Cerebellar cortex (tissue), 1 donor: ENCODE data around the gene LRRC10B.

ENCODE experiments used
- DNase-seq: peaks from one replicate; pipeline ENCODE4 v3.0.0-alpha.2; 2015; ENCODE audit warnings: low spot score

The LRRC10B gene

GRCh38 chr11:61509043-61510029 is 787 bp downstream of the LRRC10B start:
- peak; percentile 61 for DNase-seq

- no peak for DNase-seq
Observed at GRCh38 chr11:61510166-61510919, 1.8 kb downstream of the LRRC10B start.

GRCh38 chr11:61510974-61511373 is 2.4 kb downstream of the LRRC10B start:
- no peak for DNase-seq

DNA sequence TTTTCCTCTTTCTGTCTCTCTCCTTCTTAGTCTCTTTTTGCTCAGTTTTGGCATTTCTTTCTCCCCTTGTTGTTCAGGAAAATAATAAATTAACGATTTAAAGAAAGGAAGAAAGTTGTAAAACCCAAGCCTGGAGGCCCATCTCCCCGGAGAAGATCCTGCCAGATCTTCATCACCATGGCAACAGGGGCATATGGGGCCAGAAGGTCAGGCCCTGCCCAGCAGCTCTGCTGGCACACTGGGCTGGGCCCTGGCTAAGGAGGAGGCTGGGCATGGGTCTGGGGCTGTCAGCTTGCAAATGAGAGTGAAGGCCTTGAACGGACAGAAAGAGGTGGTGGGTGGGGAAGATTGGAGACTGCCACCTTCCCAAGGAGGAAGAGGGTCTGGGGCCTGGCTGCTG is 2.8 kb downstream of the LRRC10B start:
- no peak for DNase-seq

DNA sequence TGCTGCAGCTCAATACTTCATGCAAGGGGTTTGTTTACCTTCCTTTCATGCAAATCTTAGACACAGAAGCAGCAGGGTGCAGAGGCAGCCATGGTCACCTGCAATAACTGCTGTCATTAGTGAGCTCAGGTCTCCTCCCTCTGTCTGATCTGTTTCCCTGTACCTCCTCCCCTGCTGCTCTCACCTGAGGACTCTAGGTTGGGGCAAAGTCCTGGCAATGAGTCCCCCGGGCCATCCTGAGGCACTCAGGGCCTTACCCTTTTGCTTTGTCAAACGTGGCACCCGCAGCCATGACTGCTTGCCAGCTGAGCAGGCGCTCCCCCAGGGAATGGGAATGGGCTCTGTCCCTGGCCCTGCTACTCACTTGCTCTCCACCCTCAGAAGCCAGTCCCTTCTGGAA is 3.9 kb downstream of the LRRC10B start:
- DNase-seq, result no peak

- DNase-seq, result no peak
Observed at GRCh38 chr11:61513143-61513765, 4.7 kb downstream of the LRRC10B start.

DNA sequence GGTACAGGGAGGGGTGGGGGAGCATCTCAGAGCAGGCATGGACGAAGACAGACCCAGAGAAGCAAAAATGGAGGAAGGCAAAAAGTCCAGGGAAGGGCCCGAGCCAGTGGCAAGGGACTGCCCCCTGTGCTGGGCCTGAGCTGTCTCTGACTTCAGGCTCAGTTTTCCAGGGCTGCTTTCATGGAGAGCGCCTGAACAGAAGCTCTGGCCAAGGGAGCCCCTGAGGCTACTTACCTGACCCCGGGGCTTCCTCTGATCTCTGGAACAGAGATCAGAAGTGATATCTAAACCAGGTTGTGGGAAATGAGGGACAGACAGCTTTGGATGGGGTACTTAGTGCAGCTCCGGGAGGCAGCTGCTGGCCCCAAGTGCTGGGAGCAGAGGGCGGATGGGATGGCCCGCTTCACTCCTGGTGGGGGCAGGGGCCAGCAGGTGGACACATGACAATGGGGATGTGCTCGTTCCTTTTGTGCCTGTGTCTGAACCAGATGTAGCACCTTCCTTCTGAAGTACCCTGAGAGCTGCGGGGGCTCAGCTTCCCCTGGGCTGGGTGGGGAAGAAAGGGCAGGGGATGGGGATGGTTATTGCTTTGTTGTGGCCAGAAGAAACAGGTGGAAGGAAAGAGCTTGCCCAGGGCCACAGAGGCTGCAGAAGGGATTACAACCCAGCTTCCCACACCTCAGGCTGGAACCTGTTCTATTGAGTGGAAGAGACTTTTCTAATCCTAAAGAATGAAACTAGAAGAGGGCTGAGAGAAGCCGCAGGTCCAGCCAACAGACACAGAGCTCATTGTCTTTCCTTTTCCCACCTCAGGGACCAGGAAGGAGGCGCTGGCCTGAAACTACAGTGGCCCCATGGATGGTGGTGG is 5.7 kb downstream of the LRRC10B start:
- DNase-seq, result no peak

GRCh38 chr11:61515686-61516085 is 7.1 kb downstream of the LRRC10B start:
- no peak for DNase-seq

DNA sequence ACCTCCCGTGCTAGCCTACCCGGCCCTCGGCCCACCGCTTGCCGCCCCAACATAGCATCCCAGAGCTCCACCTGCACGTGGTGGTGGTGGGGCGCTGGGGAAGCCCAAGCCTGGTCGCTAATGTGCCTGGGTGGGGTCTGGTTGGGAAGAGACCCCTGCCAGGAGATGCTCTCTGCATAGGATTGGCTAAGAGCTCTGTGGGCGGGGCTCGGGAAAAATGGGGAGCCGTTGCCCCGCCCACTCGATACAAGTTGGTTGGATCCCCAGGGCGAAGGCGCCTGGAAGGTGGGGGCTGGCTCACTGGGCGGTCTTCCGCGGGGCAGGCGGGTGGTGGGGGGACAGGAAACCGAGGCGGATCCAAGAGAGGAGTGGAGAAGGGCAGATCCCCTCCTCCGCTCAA is 7.6 kb downstream of the LRRC10B start:
- DNase-seq, result no peak

DNA sequence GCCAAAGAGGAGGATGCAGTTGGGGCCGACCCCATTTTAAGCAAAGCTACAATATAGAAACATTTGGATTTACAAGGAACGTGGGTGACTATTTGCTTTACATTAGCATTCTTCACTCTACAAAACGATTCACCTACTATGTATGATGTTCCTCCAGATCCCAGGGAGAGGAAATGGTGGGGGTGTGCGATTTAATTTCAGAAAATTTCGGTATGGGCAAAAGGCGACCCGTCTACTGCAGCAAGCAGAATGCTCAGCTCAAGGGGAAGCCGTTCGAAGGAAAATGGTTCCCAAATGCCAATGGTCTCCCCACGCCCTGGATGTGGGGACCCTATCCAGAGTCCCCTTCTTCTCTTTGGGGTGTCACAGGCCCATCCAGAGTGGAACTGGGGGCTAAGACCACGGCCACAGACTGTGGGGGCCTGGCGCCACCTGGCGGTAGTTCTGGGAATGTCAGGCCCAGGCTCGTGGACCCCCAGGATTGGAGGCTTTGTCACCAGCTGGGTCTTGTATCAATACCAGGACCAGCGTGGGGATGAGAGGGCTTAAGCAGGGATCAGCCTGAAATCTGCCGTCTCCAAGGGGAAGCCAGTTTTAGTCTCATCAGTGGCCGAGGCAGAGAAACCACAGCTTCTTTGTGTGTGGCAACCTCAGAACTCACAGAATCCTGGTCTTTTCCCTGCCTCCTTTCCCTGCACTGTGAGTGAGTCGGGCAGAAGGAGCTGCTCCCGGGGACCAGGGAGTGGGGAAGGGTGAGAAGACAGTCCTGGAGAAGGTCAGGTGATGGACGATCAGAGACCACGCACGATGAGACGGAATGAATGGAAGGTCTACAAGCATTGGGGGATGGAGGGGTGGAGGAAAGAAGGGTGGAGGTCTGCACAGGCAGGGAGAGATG is 8.4 kb downstream of the LRRC10B start:
- no peak for DNase-seq

DNA sequence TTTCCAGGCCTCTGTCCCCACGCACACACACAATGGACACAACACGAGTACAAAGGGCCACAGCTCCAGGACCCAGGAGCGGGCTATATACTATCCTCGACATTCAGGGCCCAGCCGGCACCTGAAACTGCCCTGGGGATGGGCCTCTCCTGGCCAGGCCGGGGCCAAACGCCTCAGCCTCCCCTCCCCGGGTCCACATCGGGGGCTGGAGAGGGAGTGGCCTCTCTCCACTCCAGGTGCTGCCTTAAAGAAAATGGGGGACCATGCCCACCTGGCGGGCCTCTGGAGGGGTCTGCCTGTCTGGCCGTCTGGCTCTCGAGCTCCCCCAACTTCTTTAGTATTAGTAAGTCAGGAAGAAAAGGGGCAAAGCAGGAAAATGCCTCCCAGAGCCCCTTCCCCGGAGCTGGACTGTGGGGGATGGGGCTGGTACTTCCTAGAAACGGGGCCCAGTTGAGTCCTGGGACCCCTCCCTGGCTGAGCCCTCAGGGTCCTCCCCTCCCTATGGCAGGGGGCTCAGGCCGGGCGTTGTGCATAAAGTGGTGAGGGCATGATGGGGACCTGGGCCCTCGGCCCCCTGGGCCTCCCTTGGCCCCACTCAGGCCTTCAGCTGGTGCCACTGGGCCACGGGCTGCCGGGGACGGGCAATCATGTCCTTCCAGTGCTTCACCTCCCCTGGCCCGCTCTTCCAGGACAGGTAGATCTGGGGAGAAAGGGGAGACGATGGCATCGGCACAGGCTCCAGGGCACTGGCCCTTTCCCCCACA is 9.7 kb downstream of the LRRC10B start:
- DNase-seq, result no peak

DNA sequence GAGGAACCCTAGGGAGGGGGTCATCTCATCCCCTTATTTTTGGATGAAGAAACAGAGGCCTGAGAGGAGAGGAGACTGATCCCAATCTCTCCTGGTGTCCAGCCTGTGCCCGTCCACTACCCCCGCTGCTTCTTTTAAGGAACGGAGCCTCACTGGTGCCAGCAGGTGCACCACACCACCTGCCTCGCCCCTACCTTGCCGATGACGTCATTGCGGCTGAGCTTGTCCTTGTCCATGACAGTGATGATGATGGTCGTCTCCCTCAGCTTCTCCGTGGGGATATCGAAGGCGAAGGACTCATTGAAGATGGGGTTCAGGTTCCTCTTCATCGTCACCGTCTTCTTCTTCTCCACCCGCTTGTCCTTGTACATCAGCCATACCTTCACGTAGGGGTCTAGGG is 14.3 kb downstream of the LRRC10B start:
- no peak for DNase-seq

DNA sequence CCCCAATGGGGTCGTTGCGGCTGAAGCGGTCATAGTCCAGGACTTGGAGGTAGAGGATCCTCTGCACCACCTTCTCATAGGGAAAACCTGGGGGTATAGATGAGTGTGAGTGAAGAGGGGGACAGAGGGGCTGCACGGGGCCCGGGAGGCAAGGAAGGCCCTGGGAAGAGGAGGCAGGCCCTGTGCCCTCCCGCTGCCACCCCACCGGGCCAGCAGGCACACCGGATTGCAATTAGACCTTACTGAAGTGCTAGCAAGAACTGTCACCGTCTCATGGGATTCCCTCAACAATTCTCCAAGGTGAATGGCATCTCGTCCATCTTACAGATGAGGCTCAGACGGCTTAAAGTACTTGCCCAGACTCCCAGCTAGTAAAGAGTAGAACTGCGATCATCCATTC is 15.9 kb downstream of the LRRC10B start:
- DNase-seq, result no peak

DNA sequence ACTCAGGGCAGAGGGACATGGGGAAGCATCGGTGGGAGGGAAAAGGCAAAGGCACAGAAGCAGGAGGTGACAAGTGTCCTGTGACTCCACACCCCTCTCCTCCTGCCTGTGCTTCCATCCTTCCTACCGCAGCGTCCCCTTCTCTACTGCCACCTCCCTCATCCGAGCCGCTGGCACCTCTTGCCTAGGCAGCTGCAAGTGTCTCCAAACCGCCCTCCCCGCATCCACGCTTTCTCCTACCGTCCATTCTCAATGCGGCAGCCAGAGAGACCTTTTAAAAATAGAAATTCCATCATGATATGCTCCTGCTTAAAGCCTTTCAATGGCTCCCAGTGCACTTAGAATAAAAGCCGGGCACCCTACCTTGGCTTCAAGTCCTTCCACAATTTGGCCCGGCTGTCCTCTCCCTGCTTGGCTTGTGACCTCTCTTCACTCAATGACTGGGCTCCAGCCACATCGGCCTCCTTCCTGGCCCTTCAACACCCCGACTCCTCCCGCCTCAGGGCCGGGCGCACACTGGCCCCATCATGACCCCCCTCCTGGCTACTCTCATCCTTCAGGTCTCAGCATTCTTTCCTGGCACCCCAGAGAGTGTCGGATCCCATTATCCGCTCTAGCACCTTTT is 16.5 kb downstream of the LRRC10B start:
- DNase-seq, result no peak

DNA sequence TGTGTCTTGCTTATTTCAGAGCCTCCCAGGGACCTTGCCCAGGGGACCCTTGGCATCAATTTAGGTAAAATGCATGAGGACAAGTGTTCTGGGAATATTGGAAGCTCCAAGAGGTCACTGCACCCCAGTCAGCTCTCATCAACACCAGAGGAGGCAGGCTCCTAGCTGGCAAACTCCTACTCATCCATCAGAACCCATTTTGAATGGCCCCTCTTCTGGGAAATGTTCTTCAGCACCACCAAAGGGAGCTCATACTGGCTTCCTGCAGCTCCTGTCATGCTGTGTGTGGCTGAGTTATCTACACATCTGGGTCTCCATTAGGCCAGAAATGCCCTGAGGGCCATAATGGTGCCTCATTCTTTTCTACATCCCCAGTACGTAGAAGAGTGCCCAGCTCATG is 17.7 kb downstream of the LRRC10B start:
- DNase-seq, result no peak

DNA sequence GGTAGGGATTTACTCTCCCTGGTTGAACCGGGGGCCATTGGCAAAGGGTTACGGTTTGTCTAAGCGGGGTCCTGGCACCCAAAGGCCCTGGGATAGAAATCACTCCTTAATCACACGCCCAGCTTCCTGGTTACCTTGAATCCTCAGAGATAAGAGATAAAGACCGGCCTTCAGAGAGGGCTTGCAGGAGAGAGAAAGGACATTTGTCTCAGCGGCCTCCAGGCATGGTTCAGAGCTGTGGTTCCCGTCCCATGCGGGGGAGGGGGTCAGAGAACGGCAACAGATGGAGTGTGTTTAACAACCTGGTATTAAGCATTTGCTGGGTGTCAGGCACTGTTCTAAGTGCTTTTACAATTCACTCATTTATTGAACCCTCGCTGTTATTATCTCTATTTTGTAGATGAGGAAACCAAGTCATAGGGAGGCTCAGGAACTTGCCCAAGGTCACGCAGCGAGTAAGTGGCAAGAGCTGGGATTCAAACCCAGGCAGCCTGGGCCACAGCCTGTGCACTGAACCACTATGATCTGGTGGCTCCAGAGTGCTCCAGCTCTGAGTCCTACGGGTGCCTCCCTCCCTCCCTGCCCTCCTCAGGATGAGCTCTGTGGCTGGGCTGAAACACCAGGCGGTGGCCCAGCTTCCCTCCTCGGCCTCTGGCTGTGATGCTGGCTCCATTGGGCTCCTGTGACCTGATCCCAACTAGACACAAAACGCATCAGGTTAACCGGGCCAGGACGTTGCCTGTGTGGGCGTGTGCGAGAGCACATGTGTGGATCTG is 18.6 kb downstream of the LRRC10B start:
- DNase-seq, result no peak

DNA sequence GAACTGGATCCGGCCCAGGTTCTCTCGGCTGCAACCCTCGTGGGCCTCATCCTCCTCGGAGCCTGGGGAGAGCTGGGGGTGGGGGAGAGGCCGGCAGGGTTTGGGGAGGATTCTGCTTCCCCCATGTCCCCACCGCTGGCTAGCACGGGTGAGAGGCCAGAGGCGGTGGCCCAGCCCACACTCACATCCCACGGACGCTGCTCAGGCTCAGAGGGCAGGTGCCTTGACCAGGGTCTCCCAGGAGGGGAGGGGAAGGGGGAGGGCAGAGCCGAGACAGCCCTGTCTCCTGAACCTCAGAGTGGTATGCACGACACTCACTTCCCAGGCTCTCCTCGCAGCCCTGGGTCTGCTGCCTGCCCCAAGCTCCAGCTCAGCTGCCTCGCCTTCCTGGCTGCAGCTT is 19.6 kb downstream of the LRRC10B start:
- DNase-seq, result no peak

DNA sequence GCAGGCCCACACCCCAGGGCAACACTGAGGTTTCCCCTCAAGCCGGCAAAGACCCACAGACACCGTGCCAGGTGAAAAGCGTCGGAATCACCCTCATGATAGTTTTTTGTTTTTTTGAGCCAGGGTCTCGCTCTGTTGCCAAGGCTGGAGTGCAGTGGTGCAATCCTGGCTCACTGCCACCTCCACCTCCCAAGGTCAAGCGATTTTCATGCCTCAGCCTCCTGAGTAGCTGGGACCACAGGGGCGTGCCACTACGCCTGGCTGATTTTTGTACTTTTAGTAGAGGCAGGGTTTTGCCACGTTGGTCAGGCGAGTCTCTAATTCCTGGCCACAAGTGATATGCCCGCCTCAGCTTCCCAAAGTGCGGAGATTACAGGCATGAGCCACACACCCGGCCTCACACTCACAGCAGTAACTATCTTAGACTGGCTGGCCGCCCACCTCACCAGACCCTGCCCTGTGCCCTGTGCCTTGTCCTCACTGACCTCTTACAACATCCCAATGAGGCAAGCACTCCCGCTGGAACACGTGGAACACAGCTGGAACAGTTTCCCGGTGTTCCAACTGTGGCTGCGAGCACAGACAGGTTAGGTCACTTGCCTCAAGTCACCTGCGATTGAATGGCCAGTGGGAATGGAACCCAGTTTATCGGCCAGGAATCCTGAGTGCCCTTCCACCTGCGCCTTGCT is 21.1 kb downstream of the LRRC10B start:
- no peak for DNase-seq
